Measurements from ENCODE around the gene EFCAB7. TPM values are rescaled to one million over a fixed set of nuclear protein-coding genes. Genes with fewer than 3 reads are reported as not detected.

Gene EFCAB7
- total and polyA plus RNA-seq, 2 of the 4 experiments (the other 2 are of a cell fraction): 2.3 TPM

DNA sequence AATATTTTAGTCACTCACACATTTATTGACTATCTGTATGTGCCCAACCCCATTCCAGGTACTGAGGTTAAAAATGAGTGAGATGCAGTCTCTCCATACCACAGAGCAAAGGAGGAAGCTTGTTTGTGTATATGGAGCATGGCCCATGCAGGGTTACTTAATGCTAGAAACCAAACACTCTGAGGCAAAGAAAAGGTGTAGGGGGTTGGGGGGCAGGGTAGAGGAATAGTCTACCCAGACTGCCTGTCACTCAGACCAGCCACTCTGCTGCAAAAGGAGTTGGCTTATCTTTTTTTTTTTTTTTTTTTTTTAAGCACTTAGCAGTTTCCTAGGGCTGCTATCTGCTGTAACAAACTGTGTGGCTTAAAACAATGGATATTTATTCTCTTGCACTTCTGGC, 89.6 kb downstream of the EFCAB7 start:
- in situ Hi-C loops (cut with MboI; ENCODE audit: low sequenced_read_pairs): loop anchor here (10.0 kb wide), 1 partner anchor 522 kb away; no protein-coding TSS in a partner anchor
- H3K9me1 ChIP-seq (ENCODE audit: insufficient read depth, low read length): no peaks in the 10 kb centered on the region
- 0 out of 2 replicates have a peak, but pooled peaks cover 3% of the 10 kb centered on the region for H4K20me1 ChIP-seq (ENCODE audit: insufficient read depth, low read length)
- H2BK5ac ChIP-seq (ENCODE audit: low read depth, low read length, poor library complexity, severe bottlenecking): no peak overlapping the region
- no peak overlapping the region for H2AK5ac ChIP-seq (ENCODE audit: low read depth, low read length)
- ChIA-PET CTCF (no interaction called here), POLR2A (ENCODE audit: unreplicated experiment) (no interaction called here)
- peaks cover 15 to 24% of the 10 kb centered on the region in 2 experiments; a peak in 3 of 4 replicates for H3K79me1 ChIP-seq (ENCODE audit: low read depth in 1 of 2, low read length in 2 of 2)
- H3K27me3 ChIP-seq (ENCODE audit: control insufficient read depth, insufficient read depth, low read length): no peaks in the 10 kb centered on the region
- H3K56ac ChIP-seq (ENCODE audit: extremely low read depth, insufficient read depth, low read length): no peak overlapping the region
- no peak overlapping the region for H2BK15ac ChIP-seq (ENCODE audit: low read depth, low read length)
- dilution Hi-C loops (cut with HindIII; ENCODE audit: low sequenced_read_pairs, unreplicated experiment): no loop called here
- H3K23ac ChIP-seq (ENCODE audit: low read depth, low read length): no peak overlapping the region
- TF ChIP-seq CHD1 (IDR thresholded peaks at IDR 0.05; ENCODE audit: low read depth, low read length) (no peak), RAD21 (IDR thresholded peaks at IDR 0.05; ENCODE audit: low read length) (no peak), NFE2L2 (IDR thresholded peaks at IDR 0.05; ENCODE audit: low read depth, low read length) (no peak)
- BruUV-seq (replicated peaks): no TSS peak
- ATAC-seq (ENCODE audit: low read depth): no peak
- no peak overlapping the region for H3K4me3 ChIP-seq (ENCODE audit: insufficient read depth, low read depth, low read length)
- no peaks in the 10 kb centered on the region for H3K9me3 ChIP-seq (ENCODE audit: control insufficient read depth, insufficient read depth, low read length)
- no peak overlapping the region for H3K14ac ChIP-seq (replicated peaks; ENCODE audit: low read depth, low read length)
- H3K4me1 ChIP-seq (ENCODE audit: control insufficient read depth, insufficient read depth, low read length): peaks cover 10% of the 10 kb centered on the region
- H2BK120ac ChIP-seq (ENCODE audit: low read depth, low read length): no peak overlapping the region
- no peak for DNase-seq
- intact Hi-C loops (cut with micrococcal nuclease): no loop called here
- no peak overlapping the region for H4K5ac ChIP-seq (ENCODE audit: low read depth, low read length)
- H3K4ac ChIP-seq (ENCODE audit: low read depth, low read length): no peak overlapping the region
- no peaks in the 10 kb centered on the region for H3K36me3 ChIP-seq (ENCODE audit: control insufficient read depth, insufficient read depth, low read length)
- no peak overlapping the region for H3K27ac ChIP-seq (ENCODE audit: insufficient read depth, low read length)
- H4K91ac ChIP-seq (ENCODE audit: insufficient read depth, low read depth, low read length): no peak overlapping the region
- H2AFZ ChIP-seq (replicated peaks; ENCODE audit: low read length, poor library complexity): no peak overlapping the region
- no peak overlapping the region for H3K18ac ChIP-seq (ENCODE audit: low read depth, low read length)
- no peak overlapping the region for H3K9ac ChIP-seq (ENCODE audit: low read depth, low read length)
- no peak overlapping the region for H3K4me2 ChIP-seq (ENCODE audit: low read depth, low read length)
- no peak overlapping the region for H2BK20ac ChIP-seq (ENCODE audit: low read depth, low read length)
- H2AK9ac ChIP-seq (replicated peaks; ENCODE audit: low read depth, low read length, poor library complexity): no peak overlapping the region
- no peak overlapping the region for H4K8ac ChIP-seq (ENCODE audit: low read depth in 2 of 2, low read length in 2 of 2)

Data from IMR-90 (cell line).